ES-I3 (cell line): ENCODE measurements around the gene CTNNBL1.

Experiments used
- H3K36me3 ChIP-seq: 2 replicates; pipeline ENCODE4 v1.6.1; 2013; ENCODE audit warnings: mild to moderate bottlenecking, low read length, control low read depth, moderate library complexity; ENCODE audit not compliant: insufficient read depth
- H3K4me1 ChIP-seq: 2 replicates; pipeline ENCODE4 v1.6.1; 2013; ENCODE audit warnings: mild to moderate bottlenecking, control low read depth, low read length; ENCODE audit not compliant: insufficient read depth
- H3K9ac ChIP-seq: 2 replicates; pipeline ENCODE4 v1.6.1; 2013; ENCODE audit warnings: low read depth, mild to moderate bottlenecking, low read length, moderate library complexity
- H3K9me3 ChIP-seq: 2 replicates; pipeline ENCODE4 v1.6.1; 2013; ENCODE audit warnings: mild to moderate bottlenecking, low read length, moderate library complexity; ENCODE audit not compliant: control insufficient read depth, insufficient read depth

The CTNNBL1 gene

DNA sequence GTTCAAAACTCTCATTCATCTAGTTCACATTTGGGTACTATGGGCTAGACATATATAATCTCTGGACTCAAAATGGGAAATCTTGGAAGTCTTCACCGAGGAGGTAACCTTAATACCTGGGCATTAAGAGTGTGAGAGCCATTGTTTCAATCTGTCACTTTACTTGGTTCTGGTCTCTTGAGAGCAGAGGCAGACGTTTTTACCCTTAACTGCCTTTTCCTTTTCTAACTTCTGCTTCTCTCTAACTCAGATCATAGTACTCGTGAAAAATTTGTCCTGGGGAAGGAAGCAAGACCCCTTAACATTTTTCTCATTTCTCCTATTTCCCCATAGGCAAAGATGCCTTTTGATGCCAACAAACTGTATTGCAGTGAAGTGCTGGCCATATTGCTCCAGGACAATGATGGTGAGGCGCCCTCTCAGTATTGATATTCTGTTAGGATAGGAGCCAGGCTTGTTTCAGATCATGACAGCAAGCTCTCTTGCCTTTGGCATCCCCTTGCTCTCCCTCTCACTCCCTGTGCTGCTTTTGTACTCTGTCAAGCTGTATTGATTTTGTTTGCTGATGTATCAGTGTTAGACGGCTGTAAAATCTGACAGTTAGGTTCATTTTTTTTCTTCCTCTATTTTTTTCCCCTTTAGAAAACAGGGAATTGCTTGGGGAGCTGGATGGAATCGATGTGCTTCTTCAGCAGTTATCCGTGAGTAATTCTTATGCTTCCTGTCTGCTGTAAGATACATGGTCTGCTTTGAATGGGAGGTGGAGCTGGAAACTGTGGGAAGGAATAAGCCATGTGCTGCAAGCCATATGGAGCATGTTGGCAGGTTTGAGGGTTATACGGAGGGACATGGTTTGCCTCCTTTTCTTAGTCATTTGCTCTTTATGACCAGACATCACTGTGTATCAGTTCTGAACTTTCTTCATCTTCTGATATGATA is 83.5 kb downstream of the CTNNBL1 start:
- H3K9me3 ChIP-seq = no peaks in the 10 kb centered on the region
- H3K36me3 ChIP-seq = peaks cover 2% of the 10 kb centered on the region; the same call in 1 of the 2 replicates
- H3K9ac ChIP-seq = no peak overlapping the region
- no peaks in the 10 kb centered on the region for H3K4me1 ChIP-seq

DNA sequence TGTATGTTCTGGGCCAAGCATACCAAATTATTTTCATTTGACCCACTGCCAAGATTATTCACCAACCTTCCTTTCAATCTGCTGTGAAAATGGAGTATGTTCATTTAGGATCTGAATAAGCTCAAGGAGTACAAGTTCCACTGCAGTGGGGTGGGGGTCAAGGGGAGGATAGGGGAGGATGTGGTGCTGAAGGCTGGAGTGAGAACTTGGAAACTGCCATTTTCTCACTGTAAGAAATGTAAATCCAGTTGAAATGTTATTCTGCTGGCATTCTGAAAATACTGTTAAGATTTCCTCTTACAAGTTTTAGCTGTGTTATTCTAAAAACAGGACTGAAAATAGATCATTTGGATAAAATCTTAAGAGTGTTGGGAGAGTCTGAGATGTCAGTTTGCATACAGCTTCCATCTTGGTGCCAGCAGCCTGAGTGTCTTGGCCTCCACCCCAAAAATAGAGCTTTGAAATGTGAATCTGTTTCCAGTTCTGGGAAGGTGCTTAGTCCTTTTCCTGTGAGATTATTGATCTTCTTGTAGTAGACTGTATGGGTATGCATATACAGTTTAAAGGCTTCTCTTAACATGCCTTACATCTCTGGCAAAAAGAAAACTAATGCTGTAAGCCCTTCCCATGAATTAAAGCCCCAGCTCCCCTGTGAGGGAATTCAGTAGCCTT is 84.3 kb downstream of the CTNNBL1 start:
- peaks cover 2% of the 10 kb centered on the region; the same call in 1 of the 2 replicates for H3K36me3 ChIP-seq
- H3K9me3 ChIP-seq = no peaks in the 10 kb centered on the region
- no peaks in the 10 kb centered on the region for H3K4me1 ChIP-seq
- H3K9ac ChIP-seq = no peak overlapping the region

- Histone ChIP-seq H3K9me3 (no peaks in the 10 kb centered on the region), H3K36me3 (peaks cover 2% of the 10 kb centered on the region; the same call in 1 of the 2 replicates), H3K9ac (no peak overlapping the region), H3K4me1 (0 out of 2 replicates have a peak, but pooled peaks cover 3% of the 10 kb centered on the region)
Observed at GRCh38 chr20:37781626-37782025, 87.8 kb downstream of the CTNNBL1 start.

DNA sequence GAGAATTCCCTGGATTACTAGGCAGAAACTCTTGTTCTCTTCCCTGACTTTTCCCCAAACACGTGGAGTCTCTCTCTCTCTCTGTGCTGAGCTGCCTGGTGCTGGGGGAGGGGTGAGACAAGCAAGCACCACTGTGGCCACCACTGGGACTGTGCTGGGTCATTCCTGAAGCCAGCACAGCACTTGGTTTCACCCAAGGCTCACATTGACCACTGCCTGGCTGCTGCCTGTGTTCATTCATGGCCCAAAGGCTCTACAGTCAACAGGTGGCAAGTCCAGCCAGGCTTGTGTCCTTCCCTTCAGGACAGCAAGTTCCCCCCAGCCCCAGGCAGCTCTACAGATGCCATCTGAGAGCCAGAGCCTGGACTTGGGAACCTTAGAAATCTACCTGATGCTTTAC is 92.2 kb downstream of the CTNNBL1 start:
- peaks cover 5% of the 10 kb centered on the region for H3K36me3 ChIP-seq

DNA sequence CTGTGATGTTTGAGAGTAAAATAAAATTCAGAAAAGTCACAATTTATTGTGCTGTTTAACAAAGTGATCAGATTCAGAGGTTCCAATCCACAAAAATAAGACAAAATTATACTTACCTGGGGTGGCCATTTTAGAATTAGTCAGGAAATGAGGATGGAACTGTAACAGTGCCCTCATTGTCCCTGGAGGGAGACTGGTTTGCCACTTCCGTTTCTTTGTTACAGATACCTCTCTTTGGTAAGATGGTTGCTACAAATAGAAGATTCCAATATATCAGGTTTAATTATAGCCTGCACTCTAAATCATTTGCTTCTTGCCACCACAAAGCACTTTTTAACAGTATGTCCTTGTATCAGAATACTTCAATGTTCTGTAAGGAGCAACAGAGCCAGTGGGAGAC is 95.6 kb downstream of the CTNNBL1 start:
- Histone ChIP-seq H3K4me1 (0 out of 2 replicates have a peak, but pooled peaks cover 3% of the 10 kb centered on the region), H3K9ac (no peak overlapping the region)

More for the DNA sequence above, 92.2 kb downstream of the CTNNBL1 start:
- no peaks in the 10 kb centered on the region; the same call in 1 of the 2 replicates for H3K9me3 ChIP-seq
- no peak overlapping the region for H3K9ac ChIP-seq
- 0 out of 2 replicates have a peak, but pooled peaks cover 3% of the 10 kb centered on the region for H3K4me1 ChIP-seq

GRCh38 chr20:37790900-37791299 is 97.1 kb downstream of the CTNNBL1 start:
- no peaks in the 10 kb centered on the region; the same call in 1 of the 2 replicates for H3K9me3 ChIP-seq
- H3K9ac ChIP-seq = no peak overlapping the region
- peaks cover 5% of the 10 kb centered on the region for H3K36me3 ChIP-seq
- H3K4me1 ChIP-seq = 0 out of 2 replicates have a peak, but pooled peaks cover under 1% of the 10 kb centered on the region

More for the DNA sequence above, 95.6 kb downstream of the CTNNBL1 start:
- H3K9me3 ChIP-seq = no peaks in the 10 kb centered on the region; the same call in 1 of the 2 replicates
- peaks cover 5% of the 10 kb centered on the region for H3K36me3 ChIP-seq

GRCh38 chr20:37796121-37796520 is 102.3 kb downstream of the CTNNBL1 start:
- no peaks in the 10 kb centered on the region for H3K4me1 ChIP-seq
- H3K9me3 ChIP-seq = no peaks in the 10 kb centered on the region; the same call in 1 of the 2 replicates
- no peaks in the 10 kb centered on the region for H3K36me3 ChIP-seq
- H3K9ac ChIP-seq = no peak overlapping the region

DNA sequence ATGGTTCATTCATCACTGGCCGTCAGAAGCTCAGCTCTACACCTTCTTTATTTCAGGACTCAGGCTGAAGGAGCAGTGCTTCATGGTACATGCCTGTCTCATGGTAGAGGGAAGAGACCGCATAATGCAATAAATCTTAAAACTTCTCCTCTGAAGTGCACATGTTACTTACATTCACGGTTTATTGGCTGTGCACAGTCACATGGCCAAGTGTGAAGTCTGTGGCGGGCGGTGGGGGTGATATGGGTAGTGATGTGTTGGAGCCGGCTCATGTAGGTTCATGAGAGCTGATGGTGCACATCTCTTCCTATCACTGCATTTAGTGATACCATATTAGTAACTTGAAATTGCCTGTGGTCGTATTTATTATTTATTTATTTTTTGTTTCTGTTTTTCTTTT is 102.9 kb downstream of the CTNNBL1 start:
- Histone ChIP-seq H3K4me1 (no peaks in the 10 kb centered on the region), H3K9me3 (no peaks in the 10 kb centered on the region), H3K36me3 (no peaks in the 10 kb centered on the region), H3K9ac (no peak overlapping the region)

DNA sequence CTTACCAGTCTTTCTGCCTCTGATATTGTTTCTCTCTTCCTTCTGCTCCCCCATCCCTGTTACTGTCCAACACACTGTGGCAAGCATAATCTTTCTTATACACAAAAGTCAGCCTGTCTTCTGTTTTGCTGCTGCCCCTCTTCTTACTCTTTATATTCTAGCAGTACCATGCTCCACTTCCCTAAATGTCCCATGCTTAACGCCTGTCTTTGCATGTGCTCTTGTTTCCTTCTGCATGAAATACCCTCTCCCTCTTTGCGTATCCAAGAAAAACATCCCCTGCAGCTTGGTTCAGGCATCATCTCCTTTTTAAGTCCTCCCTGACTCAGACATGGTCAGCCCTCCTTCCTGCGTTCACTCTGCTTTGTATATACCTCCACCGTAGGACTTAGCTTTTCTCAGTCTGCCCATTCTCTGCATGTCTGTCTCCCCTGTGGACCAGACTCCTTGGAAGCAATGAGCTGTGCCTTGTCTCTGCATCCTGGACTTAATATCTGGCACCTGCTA is 103.9 kb downstream of the CTNNBL1 start:
- Histone ChIP-seq H3K9ac (no peak overlapping the region), H3K36me3 (no peaks in the 10 kb centered on the region), H3K4me1 (no peaks in the 10 kb centered on the region), H3K9me3 (no peaks in the 10 kb centered on the region)

DNA sequence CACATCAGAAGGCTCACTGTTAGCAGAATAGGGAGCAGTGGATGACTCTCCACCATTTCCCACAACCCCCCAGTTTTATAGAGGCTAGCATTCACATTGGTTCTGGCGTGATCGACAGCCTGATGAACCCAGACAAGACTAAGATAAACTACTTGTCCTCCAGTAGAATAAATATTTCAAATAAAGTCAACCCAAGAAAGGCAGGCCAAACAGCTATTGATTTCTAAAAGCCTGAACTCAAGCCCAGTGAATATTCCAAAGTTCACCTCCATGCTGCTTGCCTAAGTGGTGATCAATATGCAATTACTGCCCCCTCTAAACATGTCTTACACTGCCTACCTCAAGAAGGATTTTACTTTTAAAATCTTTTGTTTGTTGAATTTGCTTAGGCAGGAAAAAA is 104.5 kb downstream of the CTNNBL1 start:
- H3K36me3 ChIP-seq = no peaks in the 10 kb centered on the region
- H3K9me3 ChIP-seq = no peaks in the 10 kb centered on the region
- H3K4me1 ChIP-seq = no peaks in the 10 kb centered on the region
- H3K9ac ChIP-seq = no peak overlapping the region

GRCh38 chr20:37800618-37801017 is 106.8 kb downstream of the CTNNBL1 start:
- no peak overlapping the region for H3K9ac ChIP-seq
- H3K4me1 ChIP-seq = no peaks in the 10 kb centered on the region
- no peaks in the 10 kb centered on the region for H3K36me3 ChIP-seq
- no peaks in the 10 kb centered on the region for H3K9me3 ChIP-seq

DNA sequence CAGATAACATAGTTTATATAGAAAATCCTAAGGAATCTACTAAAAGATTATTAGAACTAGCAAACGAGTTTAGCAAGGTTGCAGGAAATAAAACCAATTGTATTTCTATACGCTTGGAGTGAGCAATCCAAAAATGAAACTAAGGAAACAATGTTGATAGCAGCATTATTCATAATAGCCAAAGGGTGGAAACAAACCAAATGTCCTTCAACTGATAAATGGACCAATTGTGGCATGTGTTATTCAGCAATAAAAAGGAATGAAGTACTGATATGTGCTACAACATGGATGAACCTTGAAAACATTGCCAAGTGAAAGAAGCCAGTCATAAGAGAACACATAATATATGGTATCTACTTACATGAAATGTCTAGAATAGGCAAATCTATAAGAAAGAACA is 108.1 kb downstream of the CTNNBL1 start:
- Histone ChIP-seq H3K36me3 (no peaks in the 10 kb centered on the region), H3K9me3 (no peaks in the 10 kb centered on the region), H3K4me1 (peaks cover under 1% of the 10 kb centered on the region; the same call in 1 of the 2 replicates), H3K9ac (no peak overlapping the region)

DNA sequence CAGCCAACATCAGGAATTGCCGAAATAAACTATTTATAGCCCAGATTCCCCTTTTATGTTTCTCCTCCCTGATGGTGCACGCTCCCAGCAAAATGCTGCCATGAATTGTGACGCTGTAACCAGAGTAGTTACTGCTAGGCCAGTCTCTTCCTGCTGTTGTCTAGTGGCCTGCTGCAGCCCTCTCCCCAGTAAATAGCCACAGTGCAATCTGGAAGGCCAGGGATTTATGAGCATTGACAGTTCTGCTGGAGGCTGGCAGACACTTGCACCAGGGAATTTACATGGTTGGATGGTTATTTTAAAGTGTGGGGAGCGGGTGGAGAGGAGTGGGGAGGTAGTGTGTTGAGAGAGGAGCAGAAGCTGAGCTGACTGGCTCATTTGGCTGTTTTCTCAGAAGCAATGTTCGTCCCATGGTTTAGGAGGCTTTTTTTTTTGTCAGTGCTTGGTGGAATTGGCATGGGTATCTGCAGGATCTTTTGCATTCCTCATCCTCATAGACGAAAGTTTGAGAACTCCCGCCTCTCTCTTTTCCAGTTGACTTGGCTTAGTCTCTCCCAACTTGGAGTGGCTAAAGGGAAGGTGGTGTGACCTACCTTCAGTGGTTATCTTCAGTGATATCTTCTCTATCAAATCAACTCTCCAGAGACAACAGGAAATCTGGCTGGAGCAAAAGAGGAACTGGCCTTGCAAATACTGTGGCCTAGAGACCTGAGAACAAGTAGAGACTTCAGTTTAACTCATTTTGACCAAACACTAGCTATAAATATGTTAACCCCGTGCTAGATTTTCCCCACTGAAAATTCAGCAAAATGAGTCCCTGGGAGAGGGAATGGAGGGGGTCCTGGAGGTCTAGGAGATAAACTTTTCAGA is 109.8 kb downstream of the CTNNBL1 start:
- no peaks in the 10 kb centered on the region for H3K36me3 ChIP-seq
- H3K9ac ChIP-seq = no peak overlapping the region
- peaks cover 10% of the 10 kb centered on the region; the same call in 1 of the 2 replicates for H3K4me1 ChIP-seq
- no peaks in the 10 kb centered on the region for H3K9me3 ChIP-seq
